ENCODE results near the gene TAF7L. TPM values are rescaled to one million over a fixed set of nuclear protein-coding genes. Genes with fewer than 3 reads are reported as not detected.

The TAF7L gene
- polyA plus RNA-seq, 1 of the 3 experiments (the other 2 are of a cell fraction): 0.38 TPM

DNA sequence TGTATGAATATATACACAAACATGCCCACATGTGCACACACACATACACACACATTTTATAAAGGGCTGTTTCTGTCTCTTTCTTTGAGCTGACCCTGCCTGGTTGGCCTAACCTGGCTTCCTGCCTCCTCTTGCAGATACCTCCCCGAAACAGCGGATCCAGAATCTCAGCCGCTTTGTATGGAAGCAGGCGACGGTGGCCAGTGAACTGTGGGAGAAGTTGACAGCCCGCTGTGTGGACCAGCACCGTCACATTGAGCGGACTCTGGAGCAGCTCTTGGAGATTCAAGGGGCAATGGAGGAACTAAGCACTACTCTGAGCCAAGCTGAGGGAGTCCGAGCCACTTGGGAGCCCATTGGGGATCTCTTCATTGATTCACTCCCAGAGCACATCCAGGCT, 49.6 kb downstream of the TAF7L start:
- no peaks in the 10 kb centered on the region for H3K9me3 ChIP-seq
- CTCF ChIA-PET: no interaction called here
- H4K20me1 ChIP-seq (ENCODE audit: insufficient read depth): no peaks in the 10 kb centered on the region
- no peak overlapping the region for H3K27ac ChIP-seq (ENCODE audit: low read depth in 2 of 2, low read length in 1 of 2)
- H3F3A ChIP-seq (replicated peaks; ENCODE audit: insufficient read depth): no peaks in the 10 kb centered on the region
- H3K36me3 ChIP-seq (replicated peaks in 1 of 2; ENCODE audit: control insufficient read depth in 1 of 2, insufficient read depth in 2 of 2, low read length in 1 of 2): no peaks in the 10 kb centered on the region
- H2AFZ ChIP-seq (ENCODE audit: low read depth): no peak overlapping the region
- H3K79me2 ChIP-seq (ENCODE audit: insufficient read depth): no peaks in the 10 kb centered on the region
- no peak overlapping the region for H3K4me3 ChIP-seq (ENCODE audit: low read depth in 2 of 2, low read length in 1 of 2)
- POLR2A ChIA-PET: no interaction called here
- H3K9ac ChIP-seq: no peak overlapping the region
- no peaks in the 10 kb centered on the region for H3K9me2 ChIP-seq
- no peaks in the 10 kb centered on the region for H3K27me3 ChIP-seq (ENCODE audit: insufficient read depth)
- DNase-seq: no peak
- TF ChIP-seq NFIC (IDR thresholded peaks at IDR 0.05; ENCODE audit: borderline replicate concordance): no peak
- TF ChIP-seq TCF12 (IDR thresholded peaks at IDR 0.05): no peak
- TF ChIP-seq FOXM1 (IDR thresholded peaks at IDR 0.05; ENCODE audit: low read depth): no peak
- TF ChIP-seq, protein P1, sequence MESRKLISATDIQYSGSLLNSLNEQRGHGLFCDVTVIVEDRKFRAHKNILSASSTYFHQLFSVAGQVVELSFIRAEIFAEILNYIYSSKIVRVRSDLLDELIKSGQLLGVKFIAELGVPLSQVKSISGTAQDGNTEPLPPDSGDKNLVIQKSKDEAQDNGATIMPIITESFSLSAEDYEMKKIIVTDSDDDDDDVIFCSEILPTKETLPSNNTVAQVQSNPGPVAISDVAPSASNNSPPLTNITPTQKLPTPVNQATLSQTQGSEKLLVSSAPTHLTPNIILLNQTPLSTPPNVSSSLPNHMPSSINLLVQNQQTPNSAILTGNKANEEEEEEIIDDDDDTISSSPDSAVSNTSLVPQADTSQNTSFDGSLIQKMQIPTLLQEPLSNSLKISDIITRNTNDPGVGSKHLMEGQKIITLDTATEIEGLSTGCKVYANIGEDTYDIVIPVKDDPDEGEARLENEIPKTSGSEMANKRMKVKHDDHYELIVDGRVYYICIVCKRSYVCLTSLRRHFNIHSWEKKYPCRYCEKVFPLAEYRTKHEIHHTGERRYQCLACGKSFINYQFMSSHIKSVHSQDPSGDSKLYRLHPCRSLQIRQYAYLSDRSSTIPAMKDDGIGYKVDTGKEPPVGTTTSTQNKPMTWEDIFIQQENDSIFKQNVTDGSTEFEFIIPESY (IDR thresholded peaks at IDR 0.05; ENCODE audit: borderline replicate concordance, low read depth): no peak
- TF ChIP-seq SIN3A (IDR thresholded peaks at IDR 0.05; ENCODE audit: borderline replicate concordance, low read depth, low read length): no peak
- no peak for TF ChIP-seq IRF3 (IDR thresholded peaks at IDR 0.05; ENCODE audit: low read depth, low read length)
- TF ChIP-seq RFX5 (IDR thresholded peaks at IDR 0.05; ENCODE audit: low read length): no peak
- no peak for TF ChIP-seq SMC3 (IDR thresholded peaks at IDR 0.05; ENCODE audit: low read depth, low read length)
- TF ChIP-seq RCOR1 (IDR thresholded peaks at IDR 0.05; ENCODE audit: low read length): no peak
- no peak for TF ChIP-seq RXRA (IDR thresholded peaks at IDR 0.05; ENCODE audit: borderline replicate concordance, low read depth)
- TF ChIP-seq MEF2A (IDR thresholded peaks at IDR 0.05; ENCODE audit: borderline replicate concordance, low read depth): no peak
- TF ChIP-seq EZH2phosphoT487 (IDR thresholded peaks at IDR 0.05; ENCODE audit: borderline replicate concordance, low read depth): no peak
- no peak for TF ChIP-seq FOXJ3 (CRISPR knock-in tag; IDR thresholded peaks at IDR 0.05)
- TF ChIP-seq USF2 (IDR thresholded peaks at IDR 0.05; ENCODE audit: borderline replicate concordance, low read depth, low read length): no peak
- TF ChIP-seq TAF1 (IDR thresholded peaks at IDR 0.05; ENCODE audit: borderline replicate concordance, low read depth, low read length): no peak
- no peak overlapping the region for H3K4me2 ChIP-seq
- 45% methylated on average over 6 of the region's 9 CpGs for WGBS (ENCODE audit: low lambda C conversion rate)
- no peaks in the 10 kb centered on the region for H3K4me1 ChIP-seq (ENCODE audit: control insufficient read depth in 1 of 2, insufficient read depth in 2 of 2, low read depth in 1 of 2, low read length in 1 of 2)

GRCh38 chrX:101237041-101237440, 54.1 kb downstream of the TAF7L start:
- Histone ChIP-seq H3K4me2 (no peak overlapping the region), H3K4me1 (ENCODE audit: control insufficient read depth in 1 of 2, insufficient read depth in 2 of 2, low read depth in 1 of 2, low read length in 1 of 2) (no peaks in the 10 kb centered on the region; a peak in 1 of 4 replicates), H3K27me3 (ENCODE audit: insufficient read depth) (no peaks in the 10 kb centered on the region; the same call in 1 of the 2 replicates), H3K79me2 (ENCODE audit: insufficient read depth) (no peaks in the 10 kb centered on the region), H2AFZ (ENCODE audit: low read depth) (no peak overlapping the region), H3K9ac (no peak overlapping the region), H3K9me2 (no peaks in the 10 kb centered on the region), H3K27ac (ENCODE audit: low read depth in 2 of 2, low read length in 1 of 2) (no peak overlapping the region), H3K9me3 (no peaks in the 10 kb centered on the region), H3K36me3 (replicated peaks in 1 of 2; ENCODE audit: control insufficient read depth in 1 of 2, insufficient read depth in 2 of 2, low read length in 1 of 2) (no peaks in the 10 kb centered on the region), H4K20me1 (ENCODE audit: insufficient read depth) (no peaks in the 10 kb centered on the region), H3F3A (replicated peaks; ENCODE audit: insufficient read depth) (no peaks in the 10 kb centered on the region), H3K4me3 (ENCODE audit: low read depth in 2 of 2, low read length in 1 of 2) (no peak overlapping the region)
- CTCF ChIA-PET: no interaction called here
- POLR2A ChIA-PET: no interaction called here
- TF ChIP-seq MXI1 (IDR thresholded peaks at IDR 0.05; ENCODE audit: low read depth, low read length) (no peak), TEAD4 (IDR thresholded peaks at IDR 0.05; ENCODE audit: borderline replicate concordance, insufficient read depth) (no peak), NFIC (IDR thresholded peaks at IDR 0.05; ENCODE audit: borderline replicate concordance) (no peak), MEF2A (IDR thresholded peaks at IDR 0.05; ENCODE audit: borderline replicate concordance, low read depth) (no peak), GATA2 (CRISPR knock-in tag; IDR thresholded peaks at IDR 0.05) (no peak), GABPA (IDR thresholded peaks at IDR 0.05; ENCODE audit: low read depth) (no peak), TCF12 (IDR thresholded peaks at IDR 0.05) (no peak), SIN3A (IDR thresholded peaks at IDR 0.05; ENCODE audit: borderline replicate concordance, low read depth, low read length) (no peak)
- no peak for DNase-seq
- 27% methylated on average over 2 of the region's 2 CpGs for WGBS (ENCODE audit: low lambda C conversion rate)
